ELF-1 (cell line): Measurements from ENCODE around the gene PARD3.

Experiments used
- DNase-seq: peaks from one replicate; pipeline ENCODE4 v3.0.0-alpha.2; 2016; ENCODE audit warnings: low read depth, low spot score

The PARD3 gene

DNA sequence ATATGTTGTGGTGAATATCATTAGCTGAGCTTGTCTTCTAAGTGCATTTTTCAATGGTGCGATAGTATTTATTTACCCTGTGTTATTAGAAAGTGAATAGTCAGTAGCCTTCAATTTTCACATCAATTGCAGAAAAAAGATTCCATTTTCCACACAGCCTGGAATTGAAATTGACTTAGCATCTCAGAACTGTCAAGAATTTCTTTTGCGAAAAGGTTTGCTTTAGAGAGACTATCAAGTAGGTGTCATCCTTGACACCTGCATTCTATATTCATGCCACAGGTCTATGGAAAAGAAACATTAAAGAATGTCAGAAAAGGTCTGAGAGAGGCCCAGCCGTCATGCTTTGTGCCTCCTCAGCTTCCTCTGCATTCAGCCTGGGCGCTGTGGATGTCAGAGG, 504.9 kb downstream of the PARD3 start:
- DNase-seq: no peak

DNA sequence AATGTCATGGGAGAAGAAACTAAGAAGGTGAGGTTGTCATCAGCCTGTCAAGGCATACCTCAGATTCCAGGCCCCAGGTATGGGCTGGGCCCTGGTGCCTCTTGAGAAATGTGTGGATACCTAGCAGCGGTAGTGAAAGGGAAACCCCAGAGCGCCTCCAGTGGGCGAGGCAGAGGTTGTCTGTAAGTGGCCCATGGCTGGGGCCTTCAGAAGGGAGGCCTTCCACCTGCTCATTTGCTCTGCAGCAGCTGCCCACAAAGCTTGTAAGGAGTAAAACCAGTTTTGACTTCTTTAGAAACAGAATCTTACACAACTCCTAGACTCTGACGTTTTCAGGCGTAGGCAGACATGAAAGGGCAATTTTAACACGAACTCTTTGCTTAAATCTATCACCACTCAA, 509.9 kb downstream of the PARD3 start:
- DNase-seq: peak; percentile 88

DNA sequence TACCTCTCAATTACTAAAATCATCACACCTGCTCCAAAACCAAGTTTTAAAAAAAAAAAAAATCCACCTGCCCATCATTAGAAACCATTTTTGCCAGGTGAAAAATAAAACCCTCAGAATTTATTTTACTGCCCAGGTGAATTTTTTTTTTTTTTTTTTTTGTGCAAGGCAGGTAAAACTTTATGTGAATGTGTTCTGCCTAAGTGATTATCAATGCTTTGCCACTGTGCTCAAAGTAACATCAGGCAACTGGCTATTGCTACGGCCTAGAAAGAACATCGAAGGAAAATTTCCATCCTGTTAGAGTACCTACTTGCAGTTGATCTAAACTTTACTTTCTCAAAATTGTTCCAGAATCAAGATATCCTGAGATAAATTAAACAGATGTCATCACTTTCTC, 512.1 kb downstream of the PARD3 start:
- DNase-seq: no peak

DNA sequence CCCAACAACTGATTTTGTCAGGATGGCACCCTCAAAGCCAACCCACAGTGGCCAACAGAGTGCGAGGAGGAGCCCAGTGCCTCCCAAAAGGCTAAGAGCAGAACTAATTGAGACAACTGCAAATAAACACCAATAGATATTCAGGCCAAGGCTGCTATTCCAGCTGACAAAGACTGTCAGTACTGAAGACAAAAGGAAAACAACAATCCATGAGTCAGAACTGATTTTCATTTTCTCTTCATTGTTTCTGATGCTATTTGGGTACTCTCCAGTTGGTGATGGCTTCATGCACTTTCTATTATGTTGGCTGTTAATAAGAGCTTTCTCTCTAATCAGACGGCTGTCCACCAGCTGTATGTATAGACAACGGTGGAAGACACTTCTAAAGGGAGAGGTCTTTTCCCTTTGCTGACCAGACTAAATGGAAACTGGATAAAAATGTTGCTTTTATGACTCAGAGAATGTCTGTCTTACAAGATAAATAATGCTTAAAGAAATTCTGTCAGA, 515.9 kb downstream of the PARD3 start:
- no peak for DNase-seq

DNA sequence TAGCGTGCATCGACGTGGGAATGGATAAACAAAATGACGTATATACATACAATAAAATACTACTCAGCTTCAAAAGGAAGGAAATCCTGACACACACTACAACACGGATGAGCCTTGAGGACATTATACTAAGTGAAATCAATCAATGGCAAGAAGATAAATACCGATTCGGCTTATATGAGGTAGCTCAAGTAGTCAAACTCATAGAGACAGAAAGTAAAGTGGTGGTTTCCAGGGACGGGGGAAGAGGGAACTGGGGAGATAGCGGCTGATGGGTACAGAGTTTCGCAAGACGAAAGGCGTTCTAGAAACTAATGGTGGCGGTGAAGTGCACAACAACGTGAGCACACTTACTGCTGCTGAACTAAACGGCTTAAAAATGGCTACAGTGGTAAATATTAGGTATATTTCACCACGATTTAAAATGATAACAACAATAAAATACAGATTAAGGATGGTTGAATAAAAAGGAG, 516.7 kb downstream of the PARD3 start:
- no peak for DNase-seq

DNA sequence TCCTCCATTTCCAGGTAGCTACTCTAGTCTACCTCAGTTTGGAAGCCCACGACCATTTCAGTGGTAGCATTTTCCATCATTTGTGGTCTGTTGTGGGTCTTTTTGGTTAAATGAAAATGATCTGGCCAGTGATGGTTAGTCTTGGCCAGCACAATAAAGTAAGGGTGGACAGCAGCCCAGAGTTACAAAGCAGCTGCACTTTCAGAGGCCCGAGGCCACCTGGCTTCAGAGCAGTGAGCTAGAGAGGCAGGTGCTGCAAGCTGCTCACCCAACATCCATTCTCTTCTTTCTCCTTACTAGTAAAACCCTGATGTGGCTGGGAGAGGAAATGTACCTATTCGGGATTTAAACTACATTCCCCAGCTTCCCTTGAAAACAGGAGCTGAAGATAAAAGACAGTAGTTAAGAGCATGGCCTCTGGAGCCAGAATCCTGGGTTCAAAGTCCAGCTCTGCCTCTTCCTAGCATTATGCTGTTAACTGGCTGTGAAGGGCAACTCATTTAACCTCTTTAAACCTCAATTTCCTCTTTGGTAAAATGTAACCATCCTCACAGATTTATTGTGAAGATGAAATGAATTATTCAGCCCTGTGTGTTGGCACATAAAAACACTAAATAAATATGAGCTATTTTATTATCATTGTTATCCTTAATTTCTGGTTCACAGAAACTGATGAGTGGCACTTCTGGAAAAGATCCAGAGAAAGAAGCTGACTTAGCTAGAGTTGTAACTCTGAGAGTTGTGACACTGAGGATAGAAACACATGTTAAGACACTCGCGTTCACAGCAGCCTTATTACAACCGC, 517.4 kb downstream of the PARD3 start:
- no peak for DNase-seq

DNA sequence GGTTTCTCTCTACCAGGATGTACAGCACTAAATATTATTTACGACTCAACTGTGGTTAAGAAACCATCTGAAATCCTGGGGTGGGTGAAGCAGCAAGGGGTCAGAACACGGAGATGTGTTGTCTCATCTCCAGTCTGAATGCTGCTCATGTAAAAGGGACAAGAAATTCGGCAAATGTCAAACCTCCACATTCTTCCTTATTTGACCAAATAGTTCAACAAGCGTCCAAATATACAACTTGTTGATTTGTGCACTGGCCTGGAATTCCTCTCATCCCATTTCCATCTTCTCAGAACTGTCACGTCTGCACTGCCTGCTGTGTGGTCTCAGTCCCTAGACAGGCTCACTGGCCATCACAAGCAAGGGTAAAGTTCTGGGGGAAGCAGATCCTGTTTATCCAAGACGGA, 520.0 kb downstream of the PARD3 start:
- no peak for DNase-seq

DNA sequence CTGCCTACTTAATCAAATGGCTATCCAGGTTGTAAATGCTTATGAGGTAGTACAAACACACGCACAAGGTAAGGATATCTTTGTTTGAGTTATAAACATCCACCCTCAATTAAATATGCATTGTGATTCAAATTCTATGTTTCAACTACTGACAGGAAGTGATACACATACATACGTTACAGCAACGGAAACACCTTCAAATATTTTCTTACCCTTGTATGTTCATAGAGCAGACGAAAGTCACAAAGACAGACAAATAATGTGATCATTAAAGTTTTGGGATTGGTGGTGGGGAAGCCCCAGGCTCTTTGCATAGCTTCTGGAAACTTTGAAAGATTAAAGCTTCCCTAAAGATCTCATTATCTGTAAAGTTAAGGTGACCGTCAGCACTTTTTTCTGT, 521.0 kb downstream of the PARD3 start:
- no peak for DNase-seq

DNA sequence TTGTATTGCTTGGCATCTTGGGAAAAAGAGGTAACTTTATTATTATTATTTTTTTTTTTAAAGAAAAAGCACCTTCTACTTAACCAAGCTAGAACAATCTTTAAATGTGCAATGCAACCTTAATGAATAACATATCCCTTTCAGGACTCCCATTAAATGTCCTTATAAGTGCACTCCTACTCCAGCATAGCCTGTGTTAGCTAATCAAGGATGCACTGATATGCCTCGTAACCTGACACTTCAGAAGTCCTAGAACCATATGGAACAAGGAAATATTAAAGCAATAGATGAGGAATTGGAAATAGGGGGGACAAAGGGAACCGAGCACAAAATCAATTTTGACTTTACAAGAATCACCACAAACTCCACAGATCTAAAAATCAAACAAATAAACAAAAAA, 522.4 kb downstream of the PARD3 start:
- DNase-seq: no peak

DNA sequence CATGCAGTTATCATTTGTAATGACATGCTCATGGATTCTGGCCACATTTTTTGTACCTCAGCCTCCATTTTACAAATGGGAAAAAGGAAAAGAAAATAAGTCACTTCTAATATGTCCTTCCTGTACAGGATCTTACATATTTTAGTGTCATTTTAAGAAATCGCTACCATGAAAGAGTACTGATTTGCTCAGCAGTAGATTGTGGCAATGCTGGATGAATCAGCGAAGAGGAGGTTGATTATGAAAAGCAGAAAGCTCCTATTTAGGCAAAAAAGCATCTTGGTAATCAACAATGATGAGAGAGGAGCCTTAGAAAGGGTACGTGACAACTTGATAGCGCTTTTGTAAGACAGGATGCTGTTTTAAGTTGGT, 522.9 kb downstream of the PARD3 start:
- DNase-seq: no peak

DNA sequence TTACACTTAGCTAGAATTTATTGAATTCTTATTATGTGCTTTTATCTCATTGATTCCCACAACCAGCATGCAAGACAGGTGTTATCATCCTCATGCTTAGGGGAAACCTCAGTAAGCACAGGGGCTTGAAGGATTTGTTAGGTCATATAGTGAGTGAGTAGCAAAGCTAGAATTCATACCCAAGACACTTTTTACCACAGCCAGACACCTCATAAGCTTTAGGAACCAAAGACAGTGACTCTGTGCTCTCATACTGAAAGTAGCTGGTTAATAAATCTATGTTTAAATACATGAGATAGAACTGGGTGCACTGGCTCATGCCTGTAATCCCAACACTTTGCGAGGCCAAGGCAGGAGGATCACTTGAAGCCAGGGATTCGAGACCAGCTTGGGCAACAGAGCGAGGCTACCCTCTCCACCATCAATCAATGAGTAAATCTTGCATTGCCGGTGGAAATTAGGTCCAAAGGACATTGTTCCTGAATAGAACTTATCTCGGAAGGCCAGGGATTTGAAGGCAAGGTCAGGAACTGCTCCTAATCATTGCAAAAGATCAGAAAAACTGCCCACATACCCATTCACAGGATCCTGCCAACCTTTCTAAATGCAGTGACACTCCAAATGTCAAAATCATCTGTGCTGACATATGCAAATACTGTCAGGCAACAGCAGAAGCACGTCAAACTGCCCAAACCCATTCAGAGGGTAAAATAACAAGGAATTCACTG, 523.5 kb downstream of the PARD3 start:
- no peak for DNase-seq

DNA sequence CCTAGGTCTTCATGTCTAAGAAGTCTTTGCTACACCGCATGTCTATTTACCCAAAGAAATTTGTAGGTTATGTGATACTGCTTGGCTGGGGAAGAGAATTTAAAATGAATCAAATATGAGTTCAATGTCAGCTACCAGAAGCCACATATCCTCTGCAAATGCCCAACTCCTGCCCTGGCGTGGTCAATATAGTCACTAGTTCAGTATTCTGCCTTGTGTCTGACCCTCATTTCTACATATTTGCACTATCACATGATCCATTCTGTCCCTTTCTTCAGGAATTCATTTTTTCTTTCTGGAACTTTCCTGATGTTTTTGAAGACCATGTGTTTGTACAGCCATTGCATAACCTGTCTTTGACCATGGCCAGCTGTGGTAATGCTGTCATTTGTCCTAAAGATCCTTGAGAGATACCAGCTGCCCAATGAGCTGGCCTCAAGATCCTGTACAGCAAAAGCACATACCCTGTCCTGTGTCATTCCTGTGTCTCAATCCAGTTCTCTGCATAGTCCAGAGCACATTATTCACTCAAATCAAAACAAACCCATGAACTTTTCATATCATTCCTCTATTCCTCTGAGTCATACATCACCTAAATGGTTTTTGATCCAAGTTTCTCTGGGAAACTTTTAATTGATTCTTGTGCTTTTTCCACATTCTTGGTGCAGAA, 524.5 kb downstream of the PARD3 start:
- DNase-seq: no peak

DNA sequence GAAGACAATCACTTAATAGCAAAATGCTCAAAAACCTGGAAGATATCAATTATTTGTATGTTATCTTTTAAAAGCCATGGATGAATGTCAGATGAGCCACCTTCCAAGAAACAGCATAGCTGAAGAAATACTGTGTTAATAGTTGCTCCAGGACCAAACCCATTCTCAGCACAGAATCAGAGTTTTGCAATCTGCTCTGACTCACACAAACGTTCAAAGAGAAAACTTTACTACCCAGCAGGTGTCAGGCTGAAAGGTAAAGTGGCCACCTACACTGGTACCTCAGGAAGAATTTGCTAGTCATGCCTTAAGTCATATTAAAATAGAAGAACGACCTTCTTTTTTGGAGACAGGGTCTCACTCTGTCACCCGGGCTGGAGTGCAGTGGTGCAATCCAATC, 526.5 kb downstream of the PARD3 start:
- DNase-seq: no peak

DNA sequence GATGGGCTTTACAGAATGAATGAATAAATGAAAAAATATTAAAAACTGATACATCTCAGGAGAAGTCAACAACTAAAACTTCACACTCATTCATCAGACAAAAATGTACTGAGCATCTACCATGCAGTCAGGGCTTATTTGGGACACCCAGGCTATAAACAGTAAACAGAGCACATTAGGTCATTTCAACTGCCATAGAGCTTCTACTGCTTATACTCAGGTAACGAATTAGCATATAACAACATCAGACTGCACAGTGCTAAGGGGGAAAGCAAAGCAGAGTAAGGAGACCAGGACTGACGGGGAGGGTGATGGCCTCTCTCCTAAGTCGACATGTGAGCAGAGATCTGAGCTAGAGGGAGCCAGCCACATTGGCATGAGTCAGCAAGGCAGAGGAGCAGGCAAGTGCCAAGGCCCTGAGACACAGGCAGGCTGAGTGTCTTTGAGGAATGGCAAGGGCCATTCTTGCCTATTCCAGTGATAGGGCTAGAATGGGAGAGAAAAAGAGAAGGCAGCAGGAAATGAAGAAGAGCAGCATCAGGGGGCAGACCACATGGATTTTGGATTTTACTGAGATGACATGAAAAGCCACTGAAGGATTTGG, 528.9 kb downstream of the PARD3 start:
- DNase-seq: no peak

DNA sequence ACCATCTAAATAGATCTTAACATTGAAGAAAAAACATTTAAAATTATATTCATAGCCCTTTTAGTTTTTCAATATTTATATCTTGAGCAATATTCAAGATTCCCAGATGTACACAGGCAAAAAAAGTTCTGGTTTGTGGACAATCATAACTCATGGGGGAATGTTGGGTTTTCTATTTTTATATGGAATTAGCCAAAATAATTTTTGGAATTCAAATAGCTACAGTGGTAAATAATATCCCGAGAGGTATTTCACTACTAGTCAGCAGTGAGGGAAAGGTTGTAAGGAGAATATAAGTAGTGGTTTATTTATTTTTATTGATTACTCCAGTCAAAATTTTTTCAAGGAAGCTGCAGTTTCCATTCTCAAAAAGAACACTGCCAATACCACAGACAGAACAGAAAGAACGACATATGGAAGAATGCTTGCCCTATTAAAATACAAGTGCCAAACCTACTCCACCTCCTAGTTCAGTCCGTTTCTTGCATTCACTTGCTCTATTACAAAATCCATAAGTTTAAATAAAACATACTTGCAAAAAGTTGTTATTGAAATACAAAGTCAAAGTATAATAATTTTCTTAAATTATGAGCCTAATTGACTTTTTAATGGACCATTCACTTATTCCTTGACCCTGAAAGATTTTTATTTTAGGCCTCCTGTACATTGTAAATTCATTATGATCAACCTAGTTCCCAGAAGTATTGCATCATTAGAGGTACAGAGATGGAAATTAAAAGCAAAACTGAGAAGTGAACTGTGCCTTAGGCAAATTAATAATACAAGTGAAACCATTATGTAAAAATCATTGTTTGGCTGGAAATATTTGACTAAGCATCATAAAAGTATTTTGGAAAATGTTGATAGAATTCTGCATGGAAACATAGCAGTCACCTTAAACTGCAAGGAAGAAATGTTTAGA, 533.2 kb downstream of the PARD3 start:
- DNase-seq: no peak

DNA sequence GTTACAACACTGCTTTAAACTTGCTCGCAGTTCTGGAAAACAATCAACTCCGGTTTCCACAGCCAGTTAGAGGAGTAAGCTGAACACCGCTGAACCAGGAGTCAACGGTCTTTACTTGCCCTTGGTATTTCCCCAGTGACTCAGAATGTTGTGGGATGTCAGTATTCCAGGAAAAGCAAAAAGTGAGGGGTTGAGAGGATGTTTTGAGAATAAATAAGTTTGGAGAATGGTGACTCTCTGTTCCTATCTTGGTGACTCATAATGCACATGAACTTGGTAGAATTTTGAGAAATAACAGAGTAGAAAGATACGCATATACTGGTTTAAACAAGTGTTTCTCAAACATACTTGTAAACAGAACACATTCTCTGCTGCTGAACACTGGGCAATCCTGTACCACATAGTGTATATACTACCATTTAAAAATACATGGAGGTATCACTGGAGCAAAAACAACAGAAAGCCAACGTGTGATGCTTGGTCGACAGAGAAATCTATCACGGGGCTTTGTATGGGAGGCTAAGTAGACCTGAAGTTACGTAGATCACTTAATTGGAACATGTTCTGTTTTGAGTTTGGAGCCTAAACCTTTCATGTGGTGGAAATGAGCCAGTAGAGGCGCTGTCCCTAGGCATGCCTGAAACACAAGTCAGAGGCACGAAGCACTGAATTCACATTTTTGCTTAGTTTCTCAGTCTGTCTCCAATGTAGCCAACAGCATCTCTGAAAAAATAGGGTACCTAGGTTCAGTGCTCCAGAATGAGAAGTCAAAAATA, 534.3 kb downstream of the PARD3 start:
- no peak for DNase-seq

DNA sequence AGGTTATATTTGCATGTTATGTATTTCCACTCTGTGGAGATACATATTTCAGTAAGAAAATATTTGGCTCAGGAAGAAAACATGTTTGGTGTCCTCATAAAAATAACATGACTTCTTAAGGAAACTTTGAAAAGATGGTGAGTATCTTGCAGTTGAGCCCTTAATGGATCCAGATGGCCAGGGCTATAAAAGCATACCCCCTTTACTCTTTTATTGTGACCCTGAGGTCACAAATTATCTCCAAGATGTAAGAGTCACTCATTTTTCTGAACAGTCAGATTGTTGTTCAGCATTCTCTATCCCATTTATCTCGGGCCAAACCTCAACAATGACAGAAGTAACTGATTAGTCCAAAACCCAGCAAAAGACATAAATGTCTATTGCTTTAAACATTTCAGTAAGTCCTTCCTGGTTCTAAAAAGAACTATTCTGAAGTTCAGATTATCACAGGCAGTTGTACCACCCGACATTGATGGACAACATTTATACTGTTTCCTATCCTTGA, 539.4 kb downstream of the PARD3 start:
- no peak for DNase-seq

DNA sequence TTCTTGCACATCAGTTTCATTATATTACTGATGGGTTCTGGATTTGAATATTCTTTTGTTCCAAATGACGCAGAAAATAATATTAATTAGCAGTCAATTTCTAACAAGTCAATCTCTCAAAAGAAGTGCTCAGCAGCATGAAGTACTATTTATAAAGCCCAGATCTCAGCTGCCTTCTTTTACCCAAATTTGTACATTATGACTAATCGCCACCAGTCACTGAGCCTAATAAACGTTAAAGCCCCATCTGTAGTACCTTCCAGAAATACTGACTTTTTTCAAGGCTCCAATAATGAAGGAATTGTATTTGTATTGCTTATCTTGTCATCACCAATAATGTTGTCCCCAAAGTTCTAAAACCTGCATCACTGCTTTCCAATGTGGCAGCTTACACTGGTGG, 540.2 kb downstream of the PARD3 start:
- no peak for DNase-seq

DNA sequence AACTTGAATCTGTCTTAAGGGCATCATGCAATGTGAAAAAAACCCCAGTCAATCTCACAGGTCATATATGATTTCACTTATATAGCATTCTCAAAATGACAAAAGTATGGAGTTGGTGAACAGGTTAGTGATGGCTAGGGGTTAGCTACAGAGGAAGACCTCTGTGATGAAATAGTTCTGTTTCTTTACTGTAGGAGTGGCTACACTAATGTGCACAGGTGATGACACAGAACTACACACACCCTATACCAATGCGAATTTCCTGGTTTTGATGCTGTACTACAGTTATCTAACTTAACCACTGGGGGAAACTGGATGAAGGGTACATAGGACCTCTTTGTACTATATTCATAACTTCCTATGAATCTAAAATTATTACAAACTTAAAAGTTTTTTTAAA, 541.8 kb downstream of the PARD3 start:
- DNase-seq: no peak

DNA sequence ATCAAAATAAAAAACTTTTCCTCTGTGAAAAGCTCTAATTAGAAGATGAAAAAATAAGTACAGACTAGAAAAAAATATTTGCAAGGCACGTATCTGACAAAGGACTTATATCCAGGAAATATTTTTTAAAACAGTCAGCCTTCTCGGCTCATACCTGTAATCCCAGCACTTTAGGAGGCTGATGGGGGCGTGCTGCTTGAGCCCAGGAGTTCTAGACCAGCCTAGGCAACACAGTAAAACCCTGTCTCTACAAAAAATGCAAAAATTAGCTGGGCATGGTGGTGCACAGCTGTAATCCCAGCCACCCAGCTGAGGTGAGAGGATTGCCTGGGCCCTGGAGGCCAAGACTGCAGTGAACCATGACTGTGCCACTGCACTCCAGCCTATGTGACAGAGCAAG, 542.8 kb downstream of the PARD3 start:
- no peak for DNase-seq
